Subcutaneous abdominal adipose tissue (tissue), 5 donors: ENCODE results near the gene UNCX.

Source experiments
- H3K27ac ChIP-seq: one replicate; pipeline ENCODE4 v1.7.0; 2013; ENCODE audit warnings: low read depth, mild to moderate bottlenecking, inconsistent platforms, low read length, moderate library complexity
- H3K27me3 ChIP-seq, 5 donors: one replicate each; pipeline ENCODE4 v1.7.0; 2013; ENCODE audit warnings: low read length in 5 of 5, inconsistent platforms in 1 of 5; ENCODE audit not compliant: control insufficient read depth in 5 of 5, insufficient read depth in 4 of 5
- H3K36me3 ChIP-seq, 5 donors: one replicate each; pipeline ENCODE4 v1.7.0; 2013; ENCODE audit warnings: low read length in 5 of 5; ENCODE audit not compliant: control insufficient read depth in 5 of 5, insufficient read depth in 5 of 5
- H3K4me1 ChIP-seq, 5 donors: one replicate each; pipeline ENCODE4 v1.7.0; 2013; ENCODE audit warnings: low read length in 5 of 5, mild to moderate bottlenecking in 3 of 5, moderate library complexity in 1 of 5; ENCODE audit not compliant: control insufficient read depth in 5 of 5, insufficient read depth in 5 of 5
- H3K4me3 ChIP-seq, 5 donors: one replicate each; pipeline ENCODE4 v1.7.0; 2013; ENCODE audit warnings: low read length in 5 of 5, low read depth in 1 of 5
- H3K9ac ChIP-seq, 5 donors: one replicate each; pipeline ENCODE4 v1.7.0; 2013; ENCODE audit warnings: low read length in 5 of 5, mild to moderate bottlenecking in 4 of 5, moderate library complexity in 3 of 5
- H3K9me3 ChIP-seq, 5 donors: one replicate each; pipeline ENCODE4 v1.7.0; 2013; ENCODE audit warnings: low read length in 5 of 5; ENCODE audit not compliant: control insufficient read depth in 5 of 5
- donor health status: healthy.
- donor health status: healthy.
- donor health status: healthy.
- donor health status: healthy.
- donor health status: healthy.

Gene UNCX

DNA sequence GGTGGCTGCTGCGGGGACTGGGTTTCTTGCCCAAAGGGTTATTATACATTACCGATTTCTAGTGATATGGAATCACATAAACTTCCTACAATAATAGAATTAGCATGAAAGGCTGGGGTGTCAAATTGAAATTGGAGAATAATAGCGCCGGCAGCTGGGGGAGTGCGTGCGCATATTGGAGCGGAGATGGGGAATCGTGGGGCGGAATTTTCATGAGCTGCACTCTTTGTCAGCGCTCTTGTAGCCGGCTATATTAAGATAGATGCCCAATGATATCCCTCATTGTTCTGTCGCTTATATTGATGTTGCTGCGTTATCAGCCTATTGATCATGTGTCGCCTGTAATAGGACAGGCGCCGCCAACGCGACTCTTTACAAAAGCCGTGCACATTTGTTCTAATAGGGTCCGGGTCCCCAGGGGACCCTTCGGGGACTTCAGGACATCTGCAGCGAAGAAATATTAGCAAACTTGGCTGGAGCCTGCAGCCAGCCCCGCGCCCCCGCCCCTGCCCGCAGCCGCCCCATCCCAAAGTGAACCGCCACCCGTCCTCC is 5.1 kb downstream of the UNCX start:
- Histone ChIP-seq H3K9me3 (no peaks in the 10 kb centered on the region), H3K9ac (no peak overlapping the region), H3K36me3 (no peaks in the 10 kb centered on the region), H3K27ac (no peak overlapping the region), H3K27me3 (peaks cover 42 to 75% (median 59%) of the 10 kb centered on the region in 5 donors), H3K4me1 (peaks cover 0 to 8% (median 2%) of the 10 kb centered on the region in 5 donors), H3K4me3 (no peak overlapping the region)

DNA sequence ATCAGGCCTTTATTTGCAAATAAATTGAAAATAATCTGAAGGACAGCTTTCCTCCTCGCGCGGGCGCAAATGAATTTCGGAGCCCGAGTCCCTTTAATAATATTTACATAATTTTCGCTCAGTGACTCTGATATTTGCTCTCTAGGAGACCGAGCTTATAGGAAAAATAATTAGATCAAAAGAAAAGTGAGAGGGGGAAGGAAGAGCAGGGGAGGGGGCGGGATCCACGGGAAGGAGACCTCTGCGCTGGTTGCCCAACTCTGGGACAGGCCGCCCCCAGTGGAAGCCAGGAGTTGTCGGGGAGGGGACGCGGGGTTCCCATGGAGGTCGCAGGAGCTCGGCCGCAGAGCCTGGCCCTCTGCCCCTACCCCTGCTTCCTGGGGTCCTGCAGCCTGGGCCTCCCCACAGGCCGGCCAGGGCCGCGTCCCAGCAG is 5.8 kb downstream of the UNCX start:
- Histone ChIP-seq H3K36me3 (no peaks in the 10 kb centered on the region), H3K27ac (no peak overlapping the region), H3K4me3 (no peak overlapping the region), H3K9me3 (no peaks in the 10 kb centered on the region), H3K9ac (no peak overlapping the region), H3K27me3 (peaks cover 42 to 80% (median 58%) of the 10 kb centered on the region in 5 donors), H3K4me1 (peaks cover 0 to 8% (median 2%) of the 10 kb centered on the region in 5 donors)

DNA sequence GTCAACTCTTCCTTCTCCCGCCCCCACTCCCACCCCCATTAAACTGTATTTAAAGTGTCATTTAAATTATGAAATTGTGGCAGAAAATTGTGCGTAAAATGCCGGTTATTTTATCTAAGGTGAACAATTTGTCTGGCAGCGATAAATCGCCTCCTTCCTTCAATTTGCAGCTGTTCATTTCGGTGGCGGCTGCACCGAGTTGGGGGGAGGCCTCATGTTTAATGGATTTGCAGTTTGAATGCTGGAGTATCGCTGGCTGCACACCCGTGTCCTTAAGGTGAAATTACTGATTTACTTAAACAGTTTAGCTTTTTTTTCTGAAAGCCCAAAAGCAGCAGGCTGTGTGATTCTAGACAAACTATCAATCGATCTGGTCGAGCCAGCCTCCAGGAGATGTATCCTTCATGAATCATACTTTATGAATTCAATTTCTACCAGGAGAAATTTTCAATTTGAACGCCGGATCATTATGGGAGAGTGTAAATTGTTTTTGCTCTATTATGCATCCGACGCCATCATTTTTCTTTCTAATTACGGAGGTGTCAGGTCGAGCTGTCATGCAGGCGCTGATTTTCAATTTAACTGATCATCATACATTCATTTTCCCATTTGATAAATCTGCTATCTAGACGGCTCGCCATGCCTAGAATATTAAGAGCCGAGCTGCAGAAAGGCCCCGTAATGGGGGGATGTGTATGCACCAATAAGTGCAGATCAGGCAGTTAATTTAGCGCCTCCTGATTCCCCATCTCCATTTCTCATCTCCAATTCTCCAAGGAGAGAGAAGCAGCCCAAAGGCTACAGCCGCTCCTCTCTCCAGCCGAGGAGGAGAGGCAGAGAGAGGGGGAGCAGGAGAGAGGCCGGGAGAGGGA is 6.5 kb downstream of the UNCX start:
- no peaks in the 10 kb centered on the region for H3K36me3 ChIP-seq
- no peaks in the 10 kb centered on the region for H3K9me3 ChIP-seq
- H3K4me1 ChIP-seq = peaks cover 0 to 8% (median 5%) of the 10 kb centered on the region in 5 donors
- no peak overlapping the region for H3K9ac ChIP-seq
- no peak overlapping the region for H3K4me3 ChIP-seq
- no peak overlapping the region for H3K27ac ChIP-seq
- H3K27me3 ChIP-seq = peaks cover 49 to 80% (median 58%) of the 10 kb centered on the region in 5 donors

DNA sequence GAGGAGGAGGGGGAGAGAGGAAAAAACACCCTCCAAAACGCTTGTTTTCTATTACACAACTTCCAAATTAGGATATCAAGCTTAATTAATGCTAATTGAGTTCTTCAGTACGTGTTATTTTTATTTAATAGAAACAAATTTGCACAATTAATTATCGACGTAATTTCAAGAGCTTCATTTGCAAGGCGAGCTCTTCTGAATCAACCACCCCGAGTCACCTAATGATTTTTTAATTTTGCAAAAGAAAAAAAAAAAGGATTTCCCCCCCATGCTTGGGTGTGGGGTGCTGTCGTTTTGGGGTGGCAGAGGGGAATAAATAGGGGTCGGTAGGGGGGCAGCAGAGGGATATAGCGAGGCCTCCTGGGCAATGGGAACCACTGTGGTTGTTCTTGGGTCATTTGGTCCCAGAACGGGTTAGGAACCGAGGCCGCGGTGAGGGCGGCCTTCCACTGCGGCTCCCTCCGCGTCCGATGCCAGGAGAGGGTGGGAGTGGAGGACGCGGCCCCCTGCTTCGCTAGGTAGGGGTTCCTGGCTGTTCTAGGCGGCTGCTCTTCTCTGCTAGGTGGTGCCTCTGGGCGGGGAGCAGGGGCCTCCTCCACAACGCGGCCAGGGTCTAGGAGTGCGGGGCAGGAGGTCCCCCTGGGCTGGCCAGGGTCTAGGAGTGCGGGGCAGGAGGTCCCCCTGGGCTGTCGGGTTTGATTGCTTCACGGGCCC is 7.3 kb downstream of the UNCX start:
- Histone ChIP-seq H3K27me3 (peaks cover 49 to 80% (median 58%) of the 10 kb centered on the region in 5 donors), H3K27ac (no peak overlapping the region), H3K4me3 (no peak overlapping the region), H3K36me3 (no peaks in the 10 kb centered on the region), H3K4me1 (peaks cover 0 to 8% (median 5%) of the 10 kb centered on the region in 5 donors), H3K9me3 (no peaks in the 10 kb centered on the region), H3K9ac (no peak overlapping the region)

DNA sequence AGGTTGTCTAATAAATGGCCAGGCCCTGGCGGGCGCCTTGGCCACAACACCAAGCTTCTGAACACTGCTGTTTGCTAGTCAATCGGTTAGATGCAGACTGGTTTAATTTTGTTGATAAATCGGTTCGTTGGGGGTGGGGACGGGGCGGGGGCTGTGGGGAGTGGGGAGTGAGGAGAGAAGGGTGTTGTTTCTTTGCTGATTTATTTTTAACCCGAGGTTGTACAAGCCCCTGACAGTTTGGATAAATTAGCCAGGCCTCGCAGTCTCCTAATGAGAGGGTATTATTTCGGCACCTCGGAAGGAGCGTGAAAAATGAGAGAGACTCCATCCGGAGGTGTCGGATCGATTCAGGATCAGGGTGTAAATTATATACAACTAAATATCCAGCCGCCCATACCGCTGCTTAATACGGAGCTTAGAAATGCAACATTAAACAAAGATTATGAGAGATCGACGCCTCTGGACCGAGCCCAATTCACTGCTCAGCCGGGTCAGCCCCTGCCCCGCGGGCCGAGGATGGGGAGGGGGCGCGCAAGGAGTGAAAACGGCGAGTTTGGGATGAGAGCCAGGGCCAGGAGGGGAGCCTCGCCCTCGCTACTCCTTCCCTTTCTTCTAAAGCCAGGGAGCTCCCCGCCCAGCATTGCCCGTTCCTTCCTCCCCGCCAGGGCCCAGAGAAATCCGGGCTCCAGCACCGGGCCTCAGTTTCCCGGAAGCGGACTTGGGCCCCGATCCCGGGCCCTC is 8.0 kb downstream of the UNCX start:
- Histone ChIP-seq H3K4me3 (no peak overlapping the region), H3K9ac (no peak overlapping the region), H3K36me3 (no peaks in the 10 kb centered on the region), H3K27me3 (peaks cover 50 to 80% (median 58%) of the 10 kb centered on the region in 5 donors), H3K9me3 (no peaks in the 10 kb centered on the region), H3K4me1 (peaks cover 0 to 6% (median 5%) of the 10 kb centered on the region in 5 donors), H3K27ac (no peak overlapping the region)

DNA sequence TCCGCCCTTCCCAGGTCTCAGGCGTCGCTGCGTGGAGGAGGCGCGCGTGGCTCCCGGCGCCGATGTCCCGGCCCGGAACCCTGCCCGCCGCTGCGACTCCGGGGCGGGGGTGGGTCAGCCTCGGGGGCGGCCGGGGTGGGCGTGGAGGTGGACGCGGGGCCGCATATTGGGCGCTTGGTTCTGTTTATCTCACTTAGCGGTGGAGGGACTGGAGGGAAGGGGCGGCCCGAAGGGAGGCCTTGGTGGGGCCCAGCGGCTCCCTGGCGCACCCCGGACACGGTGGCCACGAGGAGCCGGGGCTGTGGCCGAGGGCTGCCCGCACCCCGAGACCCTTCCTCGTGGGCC is 8.6 kb downstream of the UNCX start:
- H3K36me3 ChIP-seq = no peaks in the 10 kb centered on the region
- H3K9me3 ChIP-seq = no peaks in the 10 kb centered on the region
- no peak overlapping the region for H3K27ac ChIP-seq
- no peak overlapping the region for H3K4me3 ChIP-seq
- peaks cover 0 to 5% (median 4%) of the 10 kb centered on the region in 5 donors for H3K4me1 ChIP-seq
- peaks cover 52 to 85% (median 62%) of the 10 kb centered on the region in 5 donors for H3K27me3 ChIP-seq
- H3K9ac ChIP-seq = no peak overlapping the region

- H3K27me3 ChIP-seq = peaks cover 55 to 90% (median 66%) of the 10 kb centered on the region in 5 donors
- no peaks in the 10 kb centered on the region for H3K36me3 ChIP-seq
- no peak overlapping the region for H3K27ac ChIP-seq
- no peaks in the 10 kb centered on the region for H3K9me3 ChIP-seq
- H3K9ac ChIP-seq = no peak overlapping the region
- H3K4me3 ChIP-seq = no peak overlapping the region
- peaks cover 0 to 5% (median 4%) of the 10 kb centered on the region in 5 donors for H3K4me1 ChIP-seq
These were observed 9.1 kb downstream of the UNCX start for GRCh38 chr7:1241603-1242255.

DNA sequence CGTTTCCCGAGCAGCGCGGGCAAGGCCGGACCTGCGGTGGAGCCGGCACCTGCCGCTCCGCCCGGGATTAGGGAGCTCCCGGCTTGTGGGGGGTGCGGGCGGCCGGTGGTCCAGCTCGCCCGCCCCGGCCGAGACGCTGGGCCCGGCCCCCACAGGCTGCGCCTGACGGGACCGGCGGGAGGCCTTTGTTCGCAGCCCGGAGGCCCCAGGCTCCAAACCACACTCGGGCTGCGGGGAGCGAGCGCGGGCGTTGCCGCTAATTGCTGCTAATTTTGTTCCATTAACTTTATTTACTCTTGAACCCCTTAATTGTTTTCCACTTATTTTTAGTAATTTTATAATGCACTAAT is 9.6 kb downstream of the UNCX start:
- Histone ChIP-seq H3K9ac (no peak overlapping the region), H3K27me3 (peaks cover 57 to 88% (median 68%) of the 10 kb centered on the region in 5 donors), H3K27ac (no peak overlapping the region), H3K4me1 (peaks cover 0 to 3% (median 2%) of the 10 kb centered on the region in 5 donors), H3K9me3 (no peaks in the 10 kb centered on the region), H3K4me3 (no peak overlapping the region), H3K36me3 (no peaks in the 10 kb centered on the region)

DNA sequence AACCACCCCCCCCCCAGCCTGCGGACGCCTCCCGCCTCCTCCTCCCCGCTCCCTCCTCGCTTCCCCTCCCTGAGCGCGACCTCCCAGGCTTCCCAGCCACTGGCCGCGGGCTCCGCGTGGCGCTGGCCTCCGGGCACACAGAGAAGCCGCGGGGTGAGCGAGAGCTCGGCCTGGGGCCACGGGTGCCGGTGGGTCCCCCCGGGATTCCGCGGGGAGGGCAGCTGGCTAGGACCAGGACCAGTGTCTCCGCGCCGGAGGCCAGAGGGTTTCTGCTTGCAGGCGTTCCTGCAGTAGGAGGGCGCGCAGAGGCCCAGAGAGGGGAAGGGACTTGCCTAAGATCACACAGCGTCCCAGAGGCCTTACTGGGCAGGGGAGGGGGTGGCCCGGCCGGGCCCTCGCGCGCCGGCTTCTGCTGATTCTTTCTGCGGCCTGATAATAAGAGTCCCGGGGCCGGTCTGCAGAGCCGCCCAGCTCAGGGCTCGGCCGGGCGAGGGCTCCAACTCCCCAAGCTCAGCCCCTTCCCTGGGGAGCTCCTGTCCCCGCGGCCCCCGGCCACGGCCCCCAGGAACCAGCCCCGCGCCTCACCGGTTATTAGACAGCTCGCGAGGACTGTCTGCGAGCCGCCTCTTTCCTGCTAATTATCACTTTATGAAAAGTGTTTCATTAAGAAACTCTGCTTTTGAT is 10.1 kb downstream of the UNCX start:
- Histone ChIP-seq H3K27me3 (peaks cover 61 to 89% (median 67%) of the 10 kb centered on the region in 5 donors), H3K4me3 (no peak overlapping the region), H3K27ac (no peak overlapping the region), H3K36me3 (no peaks in the 10 kb centered on the region), H3K9me3 (no peaks in the 10 kb centered on the region), H3K9ac (no peak overlapping the region), H3K4me1 (peaks cover 0 to 4% (median 2%) of the 10 kb centered on the region in 5 donors)
